ENCODE data around the gene SLC4A5. TPM values are rescaled to one million over a fixed set of nuclear protein-coding genes. Genes with fewer than 3 reads are reported as not detected.

SLC4A5 gene
- total RNA-seq, 1 donor from 2014 or later: 2.3 TPM

DNA sequence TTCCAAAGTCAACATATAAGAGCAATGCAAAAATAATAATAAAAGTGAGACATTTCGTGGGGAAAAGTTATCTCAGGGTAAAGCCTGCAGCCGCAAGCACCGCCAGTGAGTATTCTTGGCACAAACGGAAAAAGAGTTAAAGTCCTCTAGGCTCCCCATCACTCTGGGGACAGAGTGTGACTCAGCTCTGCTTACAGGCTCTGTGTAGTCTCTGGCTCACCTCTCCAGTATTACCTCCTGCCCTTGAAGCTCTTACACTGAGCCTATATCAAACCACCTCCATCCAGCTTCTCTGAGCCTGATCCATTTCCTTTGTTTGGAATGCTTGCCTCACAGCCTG lies 89.3 kb downstream of the SLC4A5 start:
- Histone ChIP-seq H3K4me3 (no peak overlapping the region), H3K27me3 (ENCODE audit: low read depth) (no peaks in the 10 kb centered on the region), H3K9me3 (replicated peaks) (no peaks in the 10 kb centered on the region), H3K4me1 (peaks cover 14% of the 10 kb centered on the region), H3K27ac (replicated peaks) (peak overlapping the region; percentile 63), H3K36me3 (no peaks in the 10 kb centered on the region)
- intact Hi-C loops (cut with micrococcal nuclease): no loop called here
- TF ChIP-seq, protein P1, sequence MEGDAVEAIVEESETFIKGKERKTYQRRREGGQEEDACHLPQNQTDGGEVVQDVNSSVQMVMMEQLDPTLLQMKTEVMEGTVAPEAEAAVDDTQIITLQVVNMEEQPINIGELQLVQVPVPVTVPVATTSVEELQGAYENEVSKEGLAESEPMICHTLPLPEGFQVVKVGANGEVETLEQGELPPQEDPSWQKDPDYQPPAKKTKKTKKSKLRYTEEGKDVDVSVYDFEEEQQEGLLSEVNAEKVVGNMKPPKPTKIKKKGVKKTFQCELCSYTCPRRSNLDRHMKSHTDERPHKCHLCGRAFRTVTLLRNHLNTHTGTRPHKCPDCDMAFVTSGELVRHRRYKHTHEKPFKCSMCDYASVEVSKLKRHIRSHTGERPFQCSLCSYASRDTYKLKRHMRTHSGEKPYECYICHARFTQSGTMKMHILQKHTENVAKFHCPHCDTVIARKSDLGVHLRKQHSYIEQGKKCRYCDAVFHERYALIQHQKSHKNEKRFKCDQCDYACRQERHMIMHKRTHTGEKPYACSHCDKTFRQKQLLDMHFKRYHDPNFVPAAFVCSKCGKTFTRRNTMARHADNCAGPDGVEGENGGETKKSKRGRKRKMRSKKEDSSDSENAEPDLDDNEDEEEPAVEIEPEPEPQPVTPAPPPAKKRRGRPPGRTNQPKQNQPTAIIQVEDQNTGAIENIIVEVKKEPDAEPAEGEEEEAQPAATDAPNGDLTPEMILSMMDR (IDR thresholded peaks at IDR 0.05; ENCODE audit: borderline replicate concordance): no peak
- no peak for DNase-seq

DNA sequence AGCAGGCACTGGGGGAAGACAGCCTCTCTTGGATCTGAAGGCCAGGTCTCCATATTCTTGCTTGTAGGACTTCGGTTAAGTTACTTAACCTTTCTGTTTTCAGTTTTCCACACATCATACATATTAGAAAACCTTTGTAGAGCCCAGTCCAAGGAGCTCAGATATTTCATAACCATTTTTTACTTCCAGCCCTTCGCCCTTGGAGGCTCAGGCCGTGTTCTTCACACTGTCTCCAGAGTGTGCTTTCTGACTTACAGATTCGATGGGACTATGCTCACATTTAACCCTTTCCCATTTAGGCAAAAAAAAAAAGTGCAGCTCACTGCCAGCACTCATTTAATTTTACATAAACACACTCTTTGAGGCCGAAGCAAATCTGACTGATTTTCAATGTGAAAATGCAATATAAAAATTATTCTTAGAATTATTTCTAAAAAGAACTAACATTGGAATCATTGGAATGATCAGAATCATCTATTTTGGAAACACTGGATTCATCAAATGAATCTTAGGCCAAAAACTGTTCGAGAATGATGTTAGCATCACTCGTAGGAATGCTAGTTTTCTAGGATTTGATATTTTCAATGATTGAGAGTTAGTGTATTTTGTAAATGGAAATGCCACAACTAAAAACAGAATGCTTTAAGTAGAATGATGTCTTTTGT lies 89.8 kb downstream of the SLC4A5 start:
- intact Hi-C loops (cut with micrococcal nuclease): no loop called here
- no peaks in the 10 kb centered on the region for H3K36me3 ChIP-seq
- H3K4me1 ChIP-seq: peaks cover 14% of the 10 kb centered on the region
- no peak for DNase-seq
- TF ChIP-seq, protein P1 (IDR thresholded peaks at IDR 0.05; ENCODE audit: borderline replicate concordance): no peak
- peak overlapping the region; percentile 63 for H3K27ac ChIP-seq (replicated peaks)
- H3K4me3 ChIP-seq: no peak overlapping the region
- H3K27me3 ChIP-seq (ENCODE audit: low read depth): no peaks in the 10 kb centered on the region
- H3K9me3 ChIP-seq (replicated peaks): no peaks in the 10 kb centered on the region

DNA sequence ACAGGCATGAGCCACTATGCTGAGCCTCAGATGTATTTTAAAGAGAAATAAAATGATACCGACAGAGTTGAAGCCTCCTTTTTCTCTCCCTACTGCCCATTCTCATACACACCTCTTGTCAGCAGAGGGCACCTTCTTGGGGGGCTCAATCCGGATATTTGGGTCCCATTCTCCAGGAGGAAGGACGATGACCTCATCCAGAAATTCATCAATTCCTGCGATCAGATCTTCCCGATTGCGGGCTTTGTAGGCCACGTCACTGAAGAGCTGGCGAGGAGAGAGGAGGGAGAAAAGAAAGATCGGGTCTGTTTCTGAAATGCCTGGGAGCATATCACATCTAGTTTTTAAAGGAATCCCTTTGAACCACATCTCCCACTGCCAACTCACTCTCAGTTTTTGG lies 90.4 kb downstream of the SLC4A5 start:
- H3K4me1 ChIP-seq: peaks cover 14% of the 10 kb centered on the region
- DNase-seq: no peak
- H3K36me3 ChIP-seq: no peaks in the 10 kb centered on the region
- H3K27me3 ChIP-seq (ENCODE audit: low read depth): no peaks in the 10 kb centered on the region
- intact Hi-C loops (cut with micrococcal nuclease): no loop called here
- H3K9me3 ChIP-seq (replicated peaks): no peaks in the 10 kb centered on the region
- H3K27ac ChIP-seq (replicated peaks): peak overlapping the region; percentile 63
- TF ChIP-seq, protein P1 (IDR thresholded peaks at IDR 0.05; ENCODE audit: borderline replicate concordance): no peak
- no peak overlapping the region for H3K4me3 ChIP-seq

DNA sequence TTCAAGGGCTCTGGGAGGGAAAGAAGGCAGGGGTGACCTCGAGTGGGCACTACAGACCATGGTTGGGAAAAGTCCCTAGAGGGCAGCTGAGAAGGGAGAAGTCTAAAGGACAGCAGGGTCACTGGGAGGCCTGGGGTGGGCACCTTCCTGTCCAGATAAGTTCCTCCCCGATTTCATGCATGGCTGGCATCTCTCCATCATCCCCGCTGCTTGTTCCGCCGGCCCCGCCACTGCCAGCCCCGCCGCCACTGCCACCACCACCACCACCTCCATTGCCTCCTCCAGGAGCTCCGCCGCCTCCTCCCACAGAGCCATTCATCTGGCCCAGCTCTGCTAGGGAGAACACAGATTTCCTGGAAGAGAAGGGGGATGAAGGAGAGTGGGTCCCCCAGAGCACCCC lies 91.2 kb downstream of the SLC4A5 start:
- intact Hi-C loops (cut with micrococcal nuclease): no loop called here
- H3K36me3 ChIP-seq: no peaks in the 10 kb centered on the region
- H3K4me1 ChIP-seq: peaks cover 14% of the 10 kb centered on the region
- DNase-seq: no peak
- H3K27ac ChIP-seq (replicated peaks): no peak overlapping the region
- H3K4me3 ChIP-seq: no peak overlapping the region
- TF ChIP-seq, protein P1 (IDR thresholded peaks at IDR 0.05; ENCODE audit: borderline replicate concordance): no peak
- H3K9me3 ChIP-seq (replicated peaks): no peaks in the 10 kb centered on the region
- no peaks in the 10 kb centered on the region for H3K27me3 ChIP-seq (ENCODE audit: low read depth)

DNA sequence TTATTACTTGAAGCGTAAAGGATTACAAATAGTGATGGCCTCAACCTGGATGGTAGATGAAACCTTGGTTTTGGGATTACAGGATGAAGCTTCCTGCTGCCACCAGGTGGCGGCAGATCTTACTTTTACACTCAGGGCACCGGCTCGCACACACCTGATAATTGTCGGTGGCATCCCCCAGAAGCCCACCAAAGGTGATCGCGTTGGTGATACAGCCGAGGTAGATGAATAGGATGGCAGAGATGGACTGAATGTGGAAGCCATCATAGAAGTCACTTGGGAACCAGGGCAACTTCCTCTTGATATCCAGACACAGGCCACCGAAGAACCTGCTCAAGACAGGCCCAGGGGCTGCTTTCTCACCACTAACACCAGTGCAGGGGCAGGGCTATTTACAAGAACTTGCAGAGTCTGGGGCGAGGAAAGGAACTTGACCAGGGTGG lies 93.0 kb downstream of the SLC4A5 start:
- peaks cover 14% of the 10 kb centered on the region for H3K4me1 ChIP-seq
- no peaks in the 10 kb centered on the region for H3K27me3 ChIP-seq (ENCODE audit: low read depth)
- intact Hi-C loops (cut with micrococcal nuclease): no loop called here
- H3K27ac ChIP-seq (replicated peaks): no peak overlapping the region
- TF ChIP-seq, protein P1 (IDR thresholded peaks at IDR 0.05; ENCODE audit: borderline replicate concordance): peak; percentile 79
- H3K9me3 ChIP-seq (replicated peaks): no peaks in the 10 kb centered on the region
- no peak for DNase-seq
- no peaks in the 10 kb centered on the region for H3K36me3 ChIP-seq
- H3K4me3 ChIP-seq: no peak overlapping the region
